K562 (cell line): Measurements from ENCODE around the gene SND1. TPM values are rescaled to one million over a fixed set of nuclear protein-coding genes. Genes with fewer than 3 reads are reported as not detected.

Experiments
- AFF1 ChIP-seq, 2 experiments: fragments of 450-650 bp; IDR thresholded peaks; 2 replicates each; pipeline ENCODE4 v1.6.1; 2018; ENCODE audit warnings: mild to moderate bottlenecking in 2 of 2, low read depth in 1 of 2; ENCODE audit not compliant: partially characterized antibody in 2 of 2
- ELF4 ChIP-seq: fragments of 450-650 bp; formaldehyde crosslinking; IDR thresholded peaks from 2 replicates; pipeline ENCODE4 v1.4.0; 2022; ENCODE audit warnings: missing genetic modification characterization
- GTF2B ChIP-seq: IDR thresholded peaks from 2 replicates; pipeline ENCODE4 v1.6.1; 2011; ENCODE audit not compliant: insufficient read length; ENCODE audit errors: extremely low read depth
- JUND ChIP-seq, 2 experiments: IDR thresholded peaks; 2 replicates in 1 of 2; 3 replicates in 1 of 2; pipeline ENCODE4 v1.6.1; 2011; ENCODE audit warnings: borderline replicate concordance in 2 of 2, low read depth in 2 of 2, low read length in 2 of 2, improper control_type of control experiment in 1 of 2, missing biosample characterization in 1 of 2, missing genetic modification characterization in 1 of 2, missing genetic modification reagents in 1 of 2
- LARP7 ChIP-seq: fragments of 450-650 bp; IDR thresholded peaks from 2 replicates; pipeline ENCODE4 v1.6.1; 2016
- MEIS2 ChIP-seq: fragments of 450-650 bp; IDR thresholded peaks from 2 replicates; pipeline ENCODE4 v1.6.1; 2014; ENCODE audit warnings: mild to moderate bottlenecking; ENCODE audit not compliant: partially characterized antibody
- NFRKB ChIP-seq: fragments of 450-650 bp; IDR thresholded peaks from 2 replicates; pipeline ENCODE4 v1.6.1; 2016; ENCODE audit warnings: low read depth
- NR1H2 ChIP-seq: sonication (generic); formaldehyde crosslinking; IDR thresholded peaks from 2 replicates; pipeline ENCODE4 v1.4.0; 2020; ENCODE audit warnings: mild to moderate bottlenecking, missing genetic modification reagents
- PBX2 ChIP-seq, 2 experiments: IDR thresholded peaks in 1 of 2; conservative IDR thresholded peaks in 1 of 2; 2 replicates each; pipeline ENCODE4 v1.6.1; 2016; ENCODE audit warnings: low read depth in 2 of 2, mild to moderate bottlenecking in 1 of 2, missing compliant biosample characterization in 1 of 2, missing genetic modification characterization in 1 of 2, moderate library complexity in 1 of 2
- SLC30A9 ChIP-seq: fragments of 250-450 bp; sonication (Bioruptor Pico); IDR thresholded peaks from 2 replicates; pipeline ENCODE4 v1.8.0; 2022; ENCODE audit warnings: mild to moderate bottlenecking, moderate library complexity
- SUPT5H ChIP-seq: fragments of 450-650 bp; IDR thresholded peaks from 2 replicates; pipeline ENCODE4 v1.6.1; 2016
- TCFL5 ChIP-seq: fragments of 250-450 bp; sonication (Bioruptor Pico); conservative IDR thresholded peaks from 2 replicates; pipeline ENCODE4 v1.6.1; 2021; ENCODE audit warnings: mild to moderate bottlenecking, moderate library complexity, matching md5 sums
- THRB ChIP-seq: fragments of 450-650 bp; formaldehyde crosslinking; conservative IDR thresholded peaks from 2 replicates; pipeline ENCODE4 v1.4.0; 2022; ENCODE audit warnings: mild to moderate bottlenecking, missing genetic modification characterization
- ZFPM2 ChIP-seq: fragments of 250-450 bp; sonication (Bioruptor Pico); IDR thresholded peaks from 2 replicates; pipeline ENCODE4 v1.5.1; 2022; ENCODE audit warnings: mild to moderate bottlenecking
- ZNF449 ChIP-seq: fragments of 250-450 bp; sonication (Bioruptor Pico); IDR thresholded peaks from 2 replicates; pipeline ENCODE4 v1.8.0; 2022; ENCODE audit warnings: moderate library complexity, mild to moderate bottlenecking, inconsistent platforms
- ZNF584 ChIP-seq: fragments of 200-800 bp; sonication (Bioruptor generic); IDR thresholded peaks from 2 replicates; pipeline ENCODE4 v1.6.1; 2016; ENCODE audit warnings: low read depth, mild to moderate bottlenecking, missing genetic modification characterization, missing compliant biosample characterization
- polyA plus RNA-seq, 8 experiments: library from polyadenylated mRNA; depleted of rRNA in 4 of 8; stranded (reverse) in 5 of 8; unstranded in 3 of 8; fragments of >200 nt; fragmentation: Nextera tagmentation in 2 of 8; fragmentation: Illumina TruSeq in 1 of 8; extraction: Ambion mirVana in 2 of 8; extraction: Trizol in 1 of 8; gene quantifications; 2 replicates each; pipeline versions ENCODE4 v1.2.1 to v1.2.3, GENCODE V29; 2011 to 2014; ENCODE audit warnings: inconsistent platforms in 1 of 8, missing spikeins in 1 of 8
- total RNA-seq, 7 experiments: library from RNA; depleted of rRNA in 6 of 7; stranded (reverse); fragments of >200 nt in 6 of 7; fragmentation: Illumina TruSeq in 2 of 7; extraction: Trizol in 2 of 7; gene quantifications; 2 replicates each; pipeline versions ENCODE4 v1.2.1 to v1.2.3, GENCODE V29; 2011 to 2021; ENCODE audit warnings: low replicate concordance in 1 of 7

Gene SND1
- total and polyA plus RNA-seq, 9 of the 15 experiments (the other 6 are each of a cell fraction or from before 2014, with no cell fraction given): 46.5 to 307 (median 191) TPM

- no peak for TF ChIP-seq AFF1 (IDR thresholded peaks at IDR 0.05; ENCODE audit: low read depth in 1 of 2, partially characterized antibody in 2 of 2)
- TF ChIP-seq ZNF449 (CRISPR knock-in tag): no peak
- TF ChIP-seq MEIS2: peak; percentile 27
- TF ChIP-seq SLC30A9 (CRISPR knock-in tag): no peak
- TF ChIP-seq ELF4 (CRISPR knock-in tag): peak; percentile 21
- no peak for TF ChIP-seq ZNF584
- no peak for TF ChIP-seq NR1H2 (CRISPR knock-in tag)
- no peak for TF ChIP-seq TCFL5 (CRISPR knock-in tag)
- peak; percentile 56 for TF ChIP-seq SUPT5H
- no peak for TF ChIP-seq GTF2B
- no peak for TF ChIP-seq LARP7
- no peak for TF ChIP-seq PBX2 (CRISPR knock-in tag; IDR thresholded peaks at IDR 0.05; ENCODE audit: low read depth)
- no peak for TF ChIP-seq PBX2 (tag; conservative IDR thresholded peaks at IDR 0.05; ENCODE audit: low read depth)
- TF ChIP-seq NFRKB: no peak
- no peak for TF ChIP-seq ZFPM2 (CRISPR knock-in tag)
- TF ChIP-seq THRB: peak; percentile 62; the same call in 1 of the 2 replicates
- TF ChIP-seq JUND (IDR thresholded peaks at IDR 0.05; ENCODE audit: borderline replicate concordance, low read depth, low read length): peak; percentile 19; the same call in 1 of the 2 replicates
- TF ChIP-seq JUND (tag; IDR thresholded peaks at IDR 0.05; ENCODE audit: borderline replicate concordance, low read depth, low read length): no peak
Measured at GRCh38 chr7:128100225-128100948, 448.4 kb downstream of the SND1 start (continued).
